GM12872 (cell line): ENCODE data around the gene DYNC1LI1.

Source experiments
- TF ChIP-seq, protein P1 (sequence below): IDR thresholded peaks from 3 replicates; pipeline ENCODE4 v1.5.1; 2011; ENCODE audit warnings: low read depth, mild to moderate bottlenecking, low read length, moderate library complexity; ENCODE audit not compliant: insufficient read depth

The DYNC1LI1 gene

DNA sequence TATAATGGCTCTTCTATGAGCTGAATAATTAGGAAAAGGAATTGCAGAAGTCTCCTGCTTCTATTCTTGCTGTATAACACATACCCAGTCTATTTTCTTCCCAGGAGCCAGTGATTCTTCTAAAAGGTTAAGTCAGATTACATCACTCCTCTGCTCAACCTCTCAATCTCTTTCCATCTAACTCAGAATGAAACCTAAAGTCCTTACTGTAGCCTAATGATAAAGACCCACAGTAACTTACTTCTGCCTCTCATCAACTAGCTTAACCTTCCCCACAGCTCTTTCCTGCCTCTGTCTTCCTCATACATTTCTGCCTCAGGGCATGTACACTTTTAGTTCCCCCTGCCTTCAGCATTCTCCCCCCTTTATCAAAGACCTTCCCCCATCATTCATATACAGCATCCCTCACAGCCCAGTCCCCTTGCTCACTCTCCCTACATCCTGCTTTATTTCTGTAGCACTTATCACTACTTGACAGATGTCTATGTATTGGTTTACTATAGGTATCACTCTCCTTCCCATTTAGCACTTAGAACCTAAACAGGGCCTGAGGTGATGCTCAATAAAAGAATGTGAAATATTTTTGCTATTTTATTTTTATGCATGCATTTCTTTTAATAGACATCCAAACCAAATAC lies 39.5 kb downstream of the DYNC1LI1 start:
- TF ChIP-seq, protein P1, sequence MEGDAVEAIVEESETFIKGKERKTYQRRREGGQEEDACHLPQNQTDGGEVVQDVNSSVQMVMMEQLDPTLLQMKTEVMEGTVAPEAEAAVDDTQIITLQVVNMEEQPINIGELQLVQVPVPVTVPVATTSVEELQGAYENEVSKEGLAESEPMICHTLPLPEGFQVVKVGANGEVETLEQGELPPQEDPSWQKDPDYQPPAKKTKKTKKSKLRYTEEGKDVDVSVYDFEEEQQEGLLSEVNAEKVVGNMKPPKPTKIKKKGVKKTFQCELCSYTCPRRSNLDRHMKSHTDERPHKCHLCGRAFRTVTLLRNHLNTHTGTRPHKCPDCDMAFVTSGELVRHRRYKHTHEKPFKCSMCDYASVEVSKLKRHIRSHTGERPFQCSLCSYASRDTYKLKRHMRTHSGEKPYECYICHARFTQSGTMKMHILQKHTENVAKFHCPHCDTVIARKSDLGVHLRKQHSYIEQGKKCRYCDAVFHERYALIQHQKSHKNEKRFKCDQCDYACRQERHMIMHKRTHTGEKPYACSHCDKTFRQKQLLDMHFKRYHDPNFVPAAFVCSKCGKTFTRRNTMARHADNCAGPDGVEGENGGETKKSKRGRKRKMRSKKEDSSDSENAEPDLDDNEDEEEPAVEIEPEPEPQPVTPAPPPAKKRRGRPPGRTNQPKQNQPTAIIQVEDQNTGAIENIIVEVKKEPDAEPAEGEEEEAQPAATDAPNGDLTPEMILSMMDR, result no peak

DNA sequence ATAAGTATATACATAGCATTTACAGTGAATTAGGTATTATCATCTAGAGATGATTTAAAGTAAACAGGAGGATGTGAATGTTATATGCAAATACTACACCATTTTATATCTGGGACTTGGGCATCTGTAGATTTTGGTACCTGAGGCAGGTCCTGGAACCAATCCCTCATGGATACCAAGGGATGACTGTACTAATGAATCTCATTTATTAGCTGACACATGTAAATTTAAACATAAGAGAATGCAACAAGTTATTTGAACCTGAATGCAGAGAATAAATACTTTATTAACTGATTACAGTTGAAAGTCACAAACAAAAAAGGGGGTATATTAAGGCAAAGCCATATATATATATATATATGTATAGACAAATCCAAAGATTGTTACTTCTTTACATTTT lies 44.9 kb downstream of the DYNC1LI1 start:
- TF ChIP-seq, protein P1, result no peak

DNA sequence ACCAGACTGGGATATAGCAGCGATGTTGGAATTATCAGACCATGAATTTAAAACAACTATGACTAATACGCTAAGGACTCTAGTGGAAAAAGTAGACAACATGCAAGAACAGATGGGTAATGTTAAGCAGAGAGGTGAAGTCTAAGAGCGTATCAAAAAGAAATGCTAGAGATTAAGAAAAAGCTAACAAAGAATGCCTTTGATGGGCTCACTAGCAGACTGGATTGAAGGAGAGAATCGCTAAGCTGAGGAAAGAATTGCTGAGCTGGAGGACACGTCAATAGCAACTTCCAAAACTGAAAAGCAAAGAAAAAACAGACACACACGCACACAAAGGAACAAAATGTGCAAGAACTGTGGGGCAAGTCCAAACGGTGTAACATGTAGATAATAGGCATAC lies 48.0 kb downstream of the DYNC1LI1 start:
- TF ChIP-seq, protein P1, result no peak

DNA sequence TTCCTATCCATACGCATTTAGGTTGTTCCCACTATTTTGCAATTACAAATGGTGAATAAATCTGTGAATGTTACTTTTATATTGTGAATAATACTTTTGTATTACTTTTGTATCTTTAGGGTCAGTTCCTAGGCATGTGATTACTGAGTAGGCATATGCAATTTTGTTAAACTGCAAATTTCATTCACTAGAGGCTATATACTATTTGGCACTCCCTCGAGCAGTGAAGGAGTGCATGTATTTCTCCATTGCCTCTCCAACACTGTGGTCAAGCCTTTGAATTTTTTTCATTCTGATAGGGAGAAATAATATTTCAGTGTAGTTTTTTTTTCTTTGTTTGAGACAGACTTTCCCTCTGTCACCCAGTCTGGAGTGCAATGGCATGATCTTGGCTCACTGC lies 59.7 kb downstream of the DYNC1LI1 start:
- TF ChIP-seq, protein P1, result no peak

DNA sequence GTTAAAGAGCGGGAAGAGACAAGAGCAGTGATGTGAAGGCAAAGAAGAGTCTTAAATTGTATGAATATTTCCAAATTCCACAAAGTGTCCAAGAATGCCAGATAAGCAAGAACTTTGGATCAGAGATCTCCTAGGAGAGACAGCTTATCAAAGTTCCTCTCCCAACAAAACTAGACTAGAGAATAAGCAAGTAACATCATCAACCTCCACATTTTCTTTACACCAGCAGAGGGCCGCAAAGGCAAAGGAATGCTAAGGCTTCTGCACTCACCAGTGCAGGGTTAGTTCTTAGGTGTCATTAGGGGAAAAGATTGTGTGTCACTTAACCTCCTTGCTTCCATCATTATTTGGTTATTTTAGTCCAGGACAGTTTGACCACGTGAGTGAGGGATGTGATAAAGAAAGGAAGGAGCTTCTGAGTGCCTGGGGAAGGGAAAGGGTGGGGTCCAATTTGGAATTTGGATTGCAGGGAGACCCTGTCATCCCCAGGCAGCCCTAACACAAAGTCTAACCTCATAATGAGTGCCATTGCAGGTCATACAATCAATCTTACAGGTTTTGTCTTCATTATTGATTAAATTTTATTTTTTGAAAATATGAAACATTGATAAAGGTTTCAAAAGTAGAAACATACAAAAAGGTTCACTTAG lies 60.5 kb downstream of the DYNC1LI1 start:
- TF ChIP-seq, protein P1, result peak; percentile 73

DNA sequence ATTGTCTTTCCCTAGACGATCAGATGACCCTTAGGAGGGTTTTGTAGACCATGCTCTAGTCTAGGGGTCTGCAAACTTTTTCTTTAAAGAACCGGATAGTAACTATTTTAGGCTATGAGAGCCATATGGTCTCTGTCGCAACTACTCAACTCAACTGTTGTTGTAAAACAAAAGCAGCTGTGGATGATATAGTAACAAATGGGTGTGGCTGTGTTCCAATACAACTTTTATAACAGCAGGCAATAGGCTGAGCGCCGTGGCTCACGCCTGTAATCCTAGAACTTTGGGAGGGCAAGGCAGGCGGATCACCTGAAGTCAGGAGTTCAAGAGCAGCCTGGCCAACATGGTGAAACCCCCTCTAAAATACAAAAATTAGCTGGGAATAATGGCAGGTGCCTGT lies 61.9 kb downstream of the DYNC1LI1 start:
- TF ChIP-seq, protein P1, result no peak

DNA sequence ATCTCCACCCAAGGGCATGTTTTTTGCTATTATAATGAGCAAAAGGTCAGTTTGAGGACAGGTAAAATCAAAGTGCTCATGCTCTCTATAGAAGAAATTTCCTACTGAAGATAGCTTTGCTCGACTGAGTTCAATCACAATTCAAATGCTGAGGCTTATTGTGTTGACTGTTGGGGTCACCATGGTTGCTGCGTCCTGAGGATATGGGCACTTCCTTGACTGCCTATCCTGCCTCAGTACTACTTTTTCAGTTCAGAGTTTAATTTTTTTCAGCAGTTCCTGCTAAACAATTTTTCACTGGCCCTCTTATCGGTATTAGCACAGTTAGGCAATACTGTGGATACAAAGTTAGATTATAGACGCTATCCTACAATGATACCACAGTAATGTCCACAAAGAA lies 64.2 kb downstream of the DYNC1LI1 start:
- TF ChIP-seq, protein P1, result no peak
